Measurements from ENCODE around the gene NPHS2. TPM values are rescaled to one million over a fixed set of nuclear protein-coding genes. Genes with fewer than 3 reads are reported as not detected.

The NPHS2 gene
- total RNA-seq, result 0.18 TPM in 1 of 2 replicates, not detected in the other
- long read RNA-seq, result 0 reads

DNA sequence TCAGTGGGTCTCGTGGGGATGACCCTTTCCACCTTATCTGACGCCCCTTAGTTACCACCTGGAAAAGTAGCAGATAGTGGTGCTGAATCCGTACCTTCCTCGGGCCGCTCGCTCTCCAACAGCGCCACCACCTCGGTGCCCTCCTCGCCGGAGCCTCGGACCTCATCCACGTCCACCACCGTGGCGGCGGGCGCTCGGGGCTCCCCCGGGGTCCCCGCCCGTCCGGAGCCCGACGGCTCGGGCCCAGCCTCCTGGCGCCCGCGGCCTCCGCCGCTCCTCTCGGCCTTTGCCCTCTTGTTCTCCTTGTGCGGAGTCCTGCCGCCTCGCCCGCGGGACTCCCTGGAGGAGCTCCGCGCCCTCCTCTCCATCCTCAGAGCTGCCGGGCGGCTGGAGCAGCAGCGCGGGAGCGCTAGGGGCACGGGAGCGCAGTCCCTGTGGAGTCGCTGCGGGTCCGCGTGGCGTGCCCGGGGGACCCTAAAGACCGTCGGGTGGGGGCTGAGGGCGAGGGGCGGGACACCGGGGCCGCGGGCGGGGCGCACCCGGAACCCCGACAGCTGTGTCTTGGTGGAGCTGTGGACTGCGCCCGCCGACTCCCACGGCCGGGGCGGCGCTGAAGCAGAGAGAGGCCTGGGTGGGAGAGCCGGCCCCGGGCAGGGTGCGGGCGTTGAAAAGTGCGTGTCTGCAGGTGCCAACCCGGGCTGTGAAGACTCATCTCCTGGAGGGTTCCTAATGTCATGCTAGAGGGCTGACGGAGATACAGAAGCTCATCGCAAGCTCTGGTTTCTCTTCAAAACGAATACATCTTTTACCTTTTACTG lies at the start of gene NPHS2:
Gene NPHS2 (minus strand): TSS at position 452 of the 818 bp plus-strand sequence. CDS start 84 bp downstream, at position 368.
- TF ChIP-seq, protein P1, sequence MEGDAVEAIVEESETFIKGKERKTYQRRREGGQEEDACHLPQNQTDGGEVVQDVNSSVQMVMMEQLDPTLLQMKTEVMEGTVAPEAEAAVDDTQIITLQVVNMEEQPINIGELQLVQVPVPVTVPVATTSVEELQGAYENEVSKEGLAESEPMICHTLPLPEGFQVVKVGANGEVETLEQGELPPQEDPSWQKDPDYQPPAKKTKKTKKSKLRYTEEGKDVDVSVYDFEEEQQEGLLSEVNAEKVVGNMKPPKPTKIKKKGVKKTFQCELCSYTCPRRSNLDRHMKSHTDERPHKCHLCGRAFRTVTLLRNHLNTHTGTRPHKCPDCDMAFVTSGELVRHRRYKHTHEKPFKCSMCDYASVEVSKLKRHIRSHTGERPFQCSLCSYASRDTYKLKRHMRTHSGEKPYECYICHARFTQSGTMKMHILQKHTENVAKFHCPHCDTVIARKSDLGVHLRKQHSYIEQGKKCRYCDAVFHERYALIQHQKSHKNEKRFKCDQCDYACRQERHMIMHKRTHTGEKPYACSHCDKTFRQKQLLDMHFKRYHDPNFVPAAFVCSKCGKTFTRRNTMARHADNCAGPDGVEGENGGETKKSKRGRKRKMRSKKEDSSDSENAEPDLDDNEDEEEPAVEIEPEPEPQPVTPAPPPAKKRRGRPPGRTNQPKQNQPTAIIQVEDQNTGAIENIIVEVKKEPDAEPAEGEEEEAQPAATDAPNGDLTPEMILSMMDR (IDR thresholded peaks at IDR 0.05; ENCODE audit: unreplicated experiment), result no peak
- Mint-ChIP-seq H3K9me3 (ENCODE audit: low read depth) (peaks cover 1% of the 10 kb centered on the region), H3K4me1 (ENCODE audit: low read depth) (peaks cover 3% of the 10 kb centered on the region), H3K4me3 (ENCODE audit: low read depth) (peak within 1 kb of the TSS; percentile 60), H3K27ac (no peak within 1 kb of the TSS), H3K27me3 (peaks cover 57% of the 10 kb centered on the region), H3K36me3 (ENCODE audit: insufficient read depth) (no peaks in the 10 kb centered on the region)
- DNase-seq (ENCODE audit: low spot score, unreplicated experiment), result no peak

DNA sequence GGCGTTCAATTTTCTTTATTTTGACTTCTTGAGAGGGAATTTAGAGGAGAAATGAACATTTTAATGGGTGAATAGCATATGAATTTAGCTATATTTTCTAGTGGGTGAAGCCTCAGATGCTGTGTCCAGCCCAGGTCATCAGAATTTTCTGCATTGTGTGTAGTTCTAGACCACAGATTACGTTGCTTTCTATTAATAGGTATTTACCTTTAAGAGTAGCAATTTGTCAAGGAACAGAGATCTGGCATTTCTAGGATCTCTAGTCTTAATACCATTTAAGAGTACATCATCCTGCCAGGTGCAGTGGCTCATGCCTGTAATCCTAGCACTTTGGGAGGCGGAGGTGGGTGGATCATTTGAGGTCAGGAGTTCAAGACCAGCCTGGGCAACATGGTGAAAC lies 36.6 kb upstream of the NPHS2 start:
- peaks cover 2% of the 10 kb centered on the region for H3K4me1 Mint-ChIP-seq (ENCODE audit: low read depth)
- DNase-seq (ENCODE audit: low spot score, unreplicated experiment), result no peak
- no peaks in the 10 kb centered on the region for H3K9me3 Mint-ChIP-seq (ENCODE audit: low read depth)
- peaks cover 9% of the 10 kb centered on the region for H3K27me3 Mint-ChIP-seq
- no peak overlapping the region for H3K4me3 Mint-ChIP-seq (ENCODE audit: low read depth)
- TF ChIP-seq, protein P1 (IDR thresholded peaks at IDR 0.05; ENCODE audit: unreplicated experiment), result no peak
- no peak overlapping the region for H3K27ac Mint-ChIP-seq
- H3K36me3 Mint-ChIP-seq (ENCODE audit: insufficient read depth), result no peaks in the 10 kb centered on the region

DNA sequence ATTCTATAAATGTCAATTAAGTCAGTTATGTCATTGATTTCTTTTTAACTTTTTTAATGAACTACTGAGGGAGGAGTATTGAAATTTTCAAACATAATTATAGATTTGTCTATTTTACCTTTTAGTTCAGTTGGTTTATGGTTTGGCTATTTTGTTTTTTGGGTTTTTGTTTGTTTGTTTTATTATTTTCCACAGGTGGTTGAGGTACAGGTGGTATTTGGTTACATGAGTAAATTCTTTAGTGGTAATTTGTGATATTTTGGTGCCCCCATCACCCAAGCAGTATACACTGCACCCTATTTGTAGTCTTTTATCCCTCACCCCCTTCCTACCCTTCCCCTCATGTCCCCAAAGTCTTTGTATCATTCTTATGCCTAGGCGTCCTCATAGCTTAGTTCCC lies 25.3 kb upstream of the NPHS2 start:
- Mint-ChIP-seq H3K4me3 (ENCODE audit: low read depth) (no peak overlapping the region), H3K27me3 (no peaks in the 10 kb centered on the region), H3K9me3 (ENCODE audit: low read depth) (peaks cover 23% of the 10 kb centered on the region), H3K36me3 (ENCODE audit: insufficient read depth) (peaks cover 4% of the 10 kb centered on the region), H3K4me1 (ENCODE audit: low read depth) (no peaks in the 10 kb centered on the region), H3K27ac (no peak overlapping the region)
- DNase-seq (ENCODE audit: low spot score, unreplicated experiment), result no peak
- TF ChIP-seq, protein P1 (IDR thresholded peaks at IDR 0.05; ENCODE audit: unreplicated experiment), result no peak

DNA sequence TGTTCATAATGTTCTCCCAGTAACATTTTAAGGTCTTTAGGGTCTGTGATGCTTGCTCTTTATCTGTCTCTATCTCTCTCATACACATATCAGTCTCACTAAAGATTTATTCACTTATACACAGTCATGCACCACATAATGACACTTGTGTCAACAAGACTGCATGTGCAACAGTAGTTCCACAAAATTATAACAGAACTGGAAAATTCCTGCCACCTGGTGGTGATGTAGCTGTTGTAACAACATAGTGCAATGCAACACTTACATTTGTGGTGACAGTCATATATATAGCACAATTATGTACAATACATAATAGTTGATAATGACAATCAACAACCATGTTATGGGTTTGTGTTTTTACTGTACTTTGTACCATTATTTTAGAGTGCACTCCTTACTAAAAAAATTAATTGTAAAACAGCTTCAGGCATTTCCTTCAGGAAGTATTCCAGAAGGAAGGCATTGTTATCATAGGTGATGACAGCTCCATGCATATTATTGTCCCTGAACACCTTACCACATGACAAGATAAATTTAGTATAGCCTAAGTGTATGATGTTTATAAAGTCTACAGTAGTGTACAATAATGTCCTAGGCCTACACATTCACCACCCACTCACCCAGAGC lies 24.0 kb upstream of the NPHS2 start:
- H3K4me3 Mint-ChIP-seq (ENCODE audit: low read depth), result no peak overlapping the region
- no peaks in the 10 kb centered on the region for H3K27me3 Mint-ChIP-seq
- no peak overlapping the region for H3K27ac Mint-ChIP-seq
- peaks cover 23% of the 10 kb centered on the region for H3K9me3 Mint-ChIP-seq (ENCODE audit: low read depth)
- peaks cover 4% of the 10 kb centered on the region for H3K36me3 Mint-ChIP-seq (ENCODE audit: insufficient read depth)
- TF ChIP-seq, protein P1 (IDR thresholded peaks at IDR 0.05; ENCODE audit: unreplicated experiment), result peak; percentile 65
- no peaks in the 10 kb centered on the region for H3K4me1 Mint-ChIP-seq (ENCODE audit: low read depth)
- DNase-seq (ENCODE audit: low spot score, unreplicated experiment), result no peak

DNA sequence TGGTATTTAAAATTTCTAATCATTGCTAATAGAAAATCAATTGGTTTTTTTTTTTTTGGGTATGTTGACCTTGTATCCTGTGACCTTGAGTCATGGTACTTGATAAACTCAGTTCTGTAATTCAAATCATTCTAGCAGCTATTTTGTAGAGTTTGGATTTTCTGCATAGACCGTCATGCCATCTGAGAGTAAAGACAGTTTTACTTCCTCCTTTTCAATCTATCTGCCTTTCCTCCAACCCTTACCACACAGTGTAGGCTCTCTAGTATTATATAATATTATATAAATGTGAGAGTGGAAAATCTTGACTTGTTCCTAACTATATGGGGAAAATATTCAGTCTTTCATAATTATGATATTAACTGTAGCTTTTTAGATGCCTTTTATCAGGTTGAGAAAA lies 22.9 kb upstream of the NPHS2 start:
- Mint-ChIP-seq H3K4me1 (ENCODE audit: low read depth) (no peaks in the 10 kb centered on the region), H3K27ac (no peak overlapping the region), H3K27me3 (no peaks in the 10 kb centered on the region), H3K36me3 (ENCODE audit: insufficient read depth) (peaks cover 3% of the 10 kb centered on the region), H3K4me3 (ENCODE audit: low read depth) (no peak overlapping the region), H3K9me3 (ENCODE audit: low read depth) (peaks cover 18% of the 10 kb centered on the region)
- DNase-seq (ENCODE audit: low spot score, unreplicated experiment), result no peak
- TF ChIP-seq, protein P1 (IDR thresholded peaks at IDR 0.05; ENCODE audit: unreplicated experiment), result no peak

Measured in progenitor cell of endocrine pancreas (in vitro differentiated cells).